Stimulated activated naive CD8-positive, alpha-beta T cell treated with anti-CD3 and anti-CD28 coated beads, Interleukin-15, amount 100 ng/mL, for 72 hours (primary cell): Measurements from ENCODE around the gene F11.

ENCODE experiments used
- ATAC-seq: fragments of 150-1000 bp; cut with Tn5 transposase; 2 replicates; pipeline ENCODE4 v1.10.0; 2021; ENCODE audit warnings: mild to moderate bottlenecking, moderate library complexity
- DNase-seq, 2 donors: peaks; one replicate each; pipeline ENCODE4 v3.0.0; 2021 to 2022
- H3K27ac Mint-ChIP-seq, 2 donors: one replicate each; pipeline ENCODE4 v1.8.0; 2022; ENCODE audit warnings: mild to moderate bottlenecking in 2 of 2, mixed read lengths in 2 of 2, moderate library complexity in 2 of 2
- H3K27me3 Mint-ChIP-seq: one replicate; pipeline ENCODE4 v1.8.0; 2022; ENCODE audit warnings: mixed read lengths
- H3K4me1 Mint-ChIP-seq: one replicate; pipeline ENCODE4 v1.8.0; 2022; ENCODE audit warnings: mild to moderate bottlenecking, mixed read lengths
- H3K4me3 Mint-ChIP-seq, 2 donors: one replicate each; pipeline ENCODE4 v1.8.0; 2022; ENCODE audit warnings: mild to moderate bottlenecking in 2 of 2, mixed read lengths in 2 of 2, moderate library complexity in 1 of 2
- H3K9me3 Mint-ChIP-seq, 2 donors: one replicate each; pipeline ENCODE4 v1.8.0; 2022; ENCODE audit warnings: mixed read lengths in 2 of 2

F11 gene

DNA sequence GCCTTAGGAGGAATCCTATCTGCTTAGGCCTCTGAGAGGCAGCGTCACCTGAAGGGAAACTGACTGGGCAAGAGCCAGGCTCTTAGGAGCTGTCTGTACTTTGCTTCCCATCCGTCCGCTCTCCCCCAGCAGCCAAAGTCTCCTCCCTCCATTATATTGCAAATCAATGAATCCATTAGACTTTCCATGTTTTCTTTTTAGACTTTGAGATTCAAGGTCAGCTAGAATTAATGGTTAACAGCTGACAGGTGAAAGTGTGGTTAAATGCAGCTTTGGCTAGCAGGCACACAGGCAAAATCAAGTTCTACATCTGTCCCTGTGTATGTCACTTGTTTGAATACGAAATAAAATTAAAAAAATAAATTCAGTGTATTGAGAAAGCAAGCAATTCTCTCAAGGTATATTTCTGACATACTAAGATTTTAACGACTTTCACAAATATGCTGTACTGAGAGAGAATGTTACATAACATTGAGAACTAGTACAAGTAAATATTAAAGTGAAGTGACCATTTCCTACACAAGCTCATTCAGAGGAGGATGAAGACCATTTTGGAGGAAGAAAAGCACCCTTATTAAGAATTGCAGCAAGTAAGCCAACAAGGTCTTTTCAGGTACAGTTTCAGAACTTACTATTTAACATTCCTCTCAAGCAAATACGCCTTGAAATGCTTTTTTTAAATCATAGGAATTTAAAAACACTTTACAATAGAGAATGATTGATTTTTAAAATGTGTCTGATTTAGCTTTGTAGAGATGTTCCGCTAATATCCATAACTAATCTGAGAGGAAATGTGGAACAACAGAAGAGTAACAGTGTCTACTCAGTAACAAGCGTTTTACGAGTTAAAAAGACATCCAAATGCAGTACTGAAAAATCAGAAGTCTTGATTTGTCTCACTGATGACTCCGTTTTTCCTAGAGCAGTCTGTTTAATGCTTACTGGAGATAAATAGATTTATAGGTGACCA lies at the start of gene F11:
Gene F11 (plus strand): TSS at position 507 of the 970 bp plus-strand sequence. CDS start 948 bp downstream, outside the sequence.
- H3K9me3 Mint-ChIP-seq: no peaks in the 10 kb centered on the region
- peaks cover 53% of the 10 kb centered on the region for H3K27me3 Mint-ChIP-seq
- H3K4me1 Mint-ChIP-seq: no peaks in the 10 kb centered on the region
- ATAC-seq: no peak
- H3K27ac Mint-ChIP-seq: peak within 1 kb of the TSS in 1 of 2 donors; percentile 71
- no peak for DNase-seq
- no peak within 1 kb of the TSS for H3K4me3 Mint-ChIP-seq

DNA sequence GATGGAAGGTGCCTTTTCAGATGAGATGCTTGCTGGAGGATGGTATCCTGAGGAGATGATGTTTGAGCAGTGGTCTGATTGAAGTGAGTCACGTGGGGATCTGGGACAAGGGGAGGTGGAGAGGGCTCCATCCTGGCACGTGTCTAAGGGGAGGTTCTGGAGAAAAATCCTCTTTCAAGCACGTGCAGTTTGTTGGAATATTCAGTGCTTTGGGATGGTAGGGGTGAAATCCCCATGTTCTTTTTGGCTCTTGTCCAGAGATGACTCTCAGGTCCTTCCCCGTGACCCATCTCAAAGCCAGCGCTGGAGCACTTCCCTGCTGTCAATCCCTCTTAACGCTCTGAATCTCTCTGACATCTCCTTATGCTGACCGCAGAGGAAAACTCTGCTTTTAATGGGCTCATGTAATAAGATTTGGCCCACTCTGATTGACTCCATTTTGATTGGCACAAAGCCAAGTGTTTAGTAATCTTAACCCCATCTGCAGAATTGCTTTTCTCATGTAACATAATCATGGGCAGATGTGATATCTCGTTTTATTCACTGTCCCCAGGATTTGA lies 49.4 kb upstream of the F11 start:
- no peak overlapping the region for H3K4me3 Mint-ChIP-seq
- H3K9me3 Mint-ChIP-seq: no peaks in the 10 kb centered on the region
- H3K27me3 Mint-ChIP-seq: no peaks in the 10 kb centered on the region
- DNase-seq (no peak), ATAC-seq (no peak)
- no peak overlapping the region for H3K27ac Mint-ChIP-seq
- no peaks in the 10 kb centered on the region for H3K4me1 Mint-ChIP-seq

DNA sequence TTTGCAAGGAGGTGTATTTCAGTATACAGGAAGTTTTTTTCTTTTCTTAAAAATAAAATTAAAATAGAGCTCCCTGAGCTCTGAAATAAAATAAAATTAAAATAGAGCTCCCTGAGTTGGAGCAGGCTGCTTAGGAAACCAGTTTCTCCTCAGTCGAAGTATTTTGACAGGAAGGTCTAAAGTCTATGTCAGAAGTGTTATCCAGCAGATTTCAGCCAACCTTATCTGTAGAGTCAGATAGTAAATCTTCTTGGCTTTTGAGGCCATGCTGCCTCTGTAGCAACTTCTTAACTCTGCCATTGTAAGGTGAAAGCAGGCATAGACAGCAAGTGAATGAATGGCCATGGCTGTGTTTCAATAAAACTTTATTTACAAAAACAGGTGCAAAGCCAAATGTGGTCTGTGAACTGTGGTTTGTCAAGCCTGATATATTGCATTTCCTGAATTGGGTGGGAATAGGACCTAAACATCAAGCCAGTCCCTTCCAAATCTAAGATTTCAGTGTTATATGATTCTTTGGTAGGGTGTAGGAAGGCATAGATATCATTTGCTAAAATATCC lies 48.2 kb upstream of the F11 start:
- Mint-ChIP-seq H3K4me3 (no peak overlapping the region), H3K27ac (no peak overlapping the region), H3K9me3 (peaks cover 1% of the 10 kb centered on the region in 2 donors), H3K27me3 (no peaks in the 10 kb centered on the region), H3K4me1 (no peaks in the 10 kb centered on the region)
- ATAC-seq (no peak), DNase-seq (no peak)

- peaks cover 15 to 29% of the 10 kb centered on the region in 2 donors for H3K9me3 Mint-ChIP-seq
- H3K27ac Mint-ChIP-seq: no peak overlapping the region
- no peak overlapping the region for H3K4me3 Mint-ChIP-seq
- no peaks in the 10 kb centered on the region for H3K4me1 Mint-ChIP-seq
- ATAC-seq (no peak), DNase-seq (no peak)
- H3K27me3 Mint-ChIP-seq: no peaks in the 10 kb centered on the region
These were observed 44.4 kb upstream of the F11 start for GRCh38 chr4:186221624-186222023.

DNA sequence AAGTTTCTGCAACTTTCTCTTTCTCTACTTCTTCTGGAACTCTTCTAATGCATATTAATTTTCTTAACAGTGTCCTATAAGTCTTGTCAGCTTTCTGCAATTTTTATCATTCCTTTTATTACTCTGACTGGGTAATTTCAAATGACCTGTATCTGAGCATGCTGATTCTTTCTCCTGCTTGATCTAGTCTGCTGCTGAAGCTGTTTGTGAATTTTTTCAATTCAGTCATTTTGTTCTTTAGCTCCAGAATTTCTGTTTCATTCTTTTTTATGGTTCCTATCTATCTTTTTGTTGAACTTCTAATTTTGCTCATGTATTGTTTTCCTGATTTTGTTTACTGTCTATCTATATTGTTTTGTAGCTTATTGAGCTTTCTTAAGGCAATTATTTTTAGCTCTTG lies 40.1 kb upstream of the F11 start:
- Mint-ChIP-seq H3K4me3 (no peak overlapping the region), H3K27ac (no peak overlapping the region), H3K9me3 (peaks cover 21 to 34% of the 10 kb centered on the region in 2 donors), H3K27me3 (no peaks in the 10 kb centered on the region), H3K4me1 (no peaks in the 10 kb centered on the region)
- DNase-seq (no peak), ATAC-seq (no peak)

DNA sequence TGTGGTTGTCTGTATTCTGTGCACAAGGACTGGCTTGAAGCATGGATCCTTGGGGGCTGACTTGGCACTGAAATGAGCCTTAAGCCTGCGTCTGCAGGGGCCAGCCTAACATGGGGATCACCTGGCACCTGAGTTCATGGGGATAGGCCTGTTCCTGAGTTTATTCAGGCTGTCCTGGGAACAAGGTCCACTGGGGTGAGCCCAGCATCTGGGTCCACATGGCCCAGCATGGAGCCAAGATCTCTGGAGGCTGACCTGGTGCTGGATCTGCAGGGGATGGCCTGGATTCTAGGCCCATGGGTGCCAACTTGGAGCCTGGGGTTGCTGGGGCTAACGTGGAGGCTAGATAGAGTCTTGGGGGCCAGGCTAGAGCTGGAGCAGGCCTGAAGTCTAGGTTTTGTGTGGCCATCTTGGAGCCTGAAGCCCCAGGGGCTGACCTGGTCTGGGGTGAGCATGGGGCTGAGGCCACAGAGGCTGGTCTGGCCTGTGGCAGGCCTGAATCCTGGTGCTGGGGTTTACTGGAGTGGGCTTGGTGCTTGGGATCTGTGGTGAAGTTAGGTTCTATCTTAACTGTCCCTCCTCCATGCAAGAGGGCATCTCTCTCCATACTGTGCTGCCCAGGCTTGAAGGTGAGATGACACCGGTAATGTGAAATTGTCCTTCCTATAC lies 39.3 kb upstream of the F11 start:
- H3K9me3 Mint-ChIP-seq: peaks cover 21 to 34% of the 10 kb centered on the region in 2 donors
- no peaks in the 10 kb centered on the region for H3K27me3 Mint-ChIP-seq
- H3K4me1 Mint-ChIP-seq: no peaks in the 10 kb centered on the region
- ATAC-seq (no peak), DNase-seq (no peak)
- no peak overlapping the region for H3K27ac Mint-ChIP-seq
- H3K4me3 Mint-ChIP-seq: no peak overlapping the region

- no peaks in the 10 kb centered on the region for H3K4me1 Mint-ChIP-seq
- H3K9me3 Mint-ChIP-seq: peaks cover 21 to 34% of the 10 kb centered on the region in 2 donors
- no peaks in the 10 kb centered on the region for H3K27me3 Mint-ChIP-seq
These were observed 38.8 kb upstream of the F11 start, which contains the start of gene KLKB1 for GRCh38 chr4:186227221-186227620. Gene KLKB1, plus strand, starts transcription at chr4:186227507. Its CDS starts 689 bp downstream, at chr4:186228196.

DNA sequence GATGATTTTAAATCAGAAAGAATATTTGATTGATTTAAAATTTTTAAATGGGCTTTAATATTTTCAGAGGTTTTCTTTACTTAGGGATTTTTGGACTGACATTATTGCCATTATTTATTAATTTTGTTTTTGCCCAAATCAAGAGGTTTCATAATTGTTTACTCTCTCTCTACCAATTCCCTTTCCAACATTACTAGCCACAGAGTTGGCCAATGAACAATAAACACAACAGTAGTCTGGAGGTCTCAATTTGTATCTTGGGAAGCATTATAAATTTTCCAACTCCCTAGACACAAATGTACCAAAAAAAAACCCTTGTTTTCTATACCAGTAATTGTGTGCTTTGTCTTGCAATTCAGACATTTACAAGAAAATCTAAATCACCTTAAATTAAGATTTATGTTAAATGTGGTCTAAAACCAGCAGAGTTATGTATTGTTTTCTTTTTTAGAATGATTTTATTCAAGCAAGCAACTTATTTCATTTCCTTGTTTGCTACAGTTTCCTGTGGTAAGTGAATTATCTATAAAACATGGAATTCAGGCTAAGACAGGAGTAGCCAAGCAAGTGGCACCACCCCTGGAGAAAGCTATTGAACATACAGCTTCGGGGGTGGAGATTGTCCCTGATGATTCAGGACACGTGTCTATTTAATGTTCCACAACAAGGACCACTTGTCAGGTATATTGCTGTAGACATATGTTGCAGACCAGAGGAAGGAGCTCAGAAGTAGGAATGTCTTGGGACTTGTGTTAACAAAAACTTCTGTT lies 38.1 kb upstream of the F11 start:
- no peaks in the 10 kb centered on the region for H3K27me3 Mint-ChIP-seq
- no peak for DNase-seq
- peaks cover 18 to 31% of the 10 kb centered on the region in 2 donors for H3K9me3 Mint-ChIP-seq
- H3K4me1 Mint-ChIP-seq: no peaks in the 10 kb centered on the region
- H3K27ac Mint-ChIP-seq: no peak overlapping the region
- no peak overlapping the region for H3K4me3 Mint-ChIP-seq
- ATAC-seq: no peak

More at GRCh38 chr4:186227221-186227620, 38.8 kb upstream of the F11 start, which contains the start of gene KLKB1:
- Mint-ChIP-seq H3K27ac (no peak within 1 kb of the TSS), H3K4me3 (no peak within 1 kb of the TSS)
- DNase-seq: no peak
- ATAC-seq: no peak

DNA sequence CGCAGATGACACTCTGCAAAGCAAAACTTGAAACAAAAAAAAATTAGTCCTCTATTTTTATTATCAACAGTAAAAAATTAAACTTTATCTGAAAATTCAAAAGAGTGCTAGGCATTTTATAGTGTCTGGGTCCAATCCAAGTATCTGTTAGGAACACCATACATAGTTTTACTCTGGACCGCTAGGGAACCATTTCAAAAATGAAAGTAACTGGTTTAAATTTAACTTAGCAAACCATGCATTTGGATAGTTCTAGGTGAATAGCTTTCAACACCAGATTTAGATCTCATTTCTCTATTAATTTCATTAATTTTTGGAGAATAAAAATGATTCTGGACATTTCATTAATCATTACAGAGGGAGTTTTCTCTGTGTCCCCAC lies 37.5 kb upstream of the F11 start:
- Mint-ChIP-seq H3K27ac (no peak overlapping the region), H3K4me3 (no peak overlapping the region), H3K4me1 (no peaks in the 10 kb centered on the region), H3K9me3 (peaks cover 13 to 26% of the 10 kb centered on the region in 2 donors), H3K27me3 (no peaks in the 10 kb centered on the region)
- ATAC-seq: no peak
- DNase-seq: no peak

DNA sequence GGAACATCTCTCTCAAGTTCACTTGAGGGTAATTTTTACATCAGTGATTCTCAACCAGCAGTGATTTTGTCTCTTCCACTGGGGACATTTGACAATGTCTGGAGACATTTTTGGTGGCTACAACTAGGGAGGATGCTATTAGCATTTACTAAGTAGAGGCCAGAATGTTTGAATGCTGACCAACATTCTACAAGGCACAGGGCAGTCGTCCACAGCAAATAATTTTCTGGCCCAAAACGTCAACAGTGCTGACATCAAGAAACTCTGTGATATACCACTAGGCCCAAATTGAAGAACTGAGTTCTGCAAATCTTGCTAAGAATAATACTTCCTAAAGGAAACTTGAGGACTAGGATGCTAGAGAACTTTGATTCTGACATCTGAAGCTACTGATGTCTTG lies 31.6 kb upstream of the F11 start:
- Mint-ChIP-seq H3K4me3 (no peak overlapping the region), H3K9me3 (no peaks in the 10 kb centered on the region), H3K27me3 (no peaks in the 10 kb centered on the region), H3K4me1 (no peaks in the 10 kb centered on the region), H3K27ac (no peak overlapping the region)
- ATAC-seq (no peak), DNase-seq (no peak)

GRCh38 chr4:186236126-186236525 lies 29.9 kb upstream of the F11 start:
- Mint-ChIP-seq H3K27me3 (no peaks in the 10 kb centered on the region), H3K4me1 (no peaks in the 10 kb centered on the region), H3K9me3 (no peaks in the 10 kb centered on the region), H3K4me3 (no peak overlapping the region), H3K27ac (no peak overlapping the region)
- ATAC-seq (no peak), DNase-seq (no peak)

DNA sequence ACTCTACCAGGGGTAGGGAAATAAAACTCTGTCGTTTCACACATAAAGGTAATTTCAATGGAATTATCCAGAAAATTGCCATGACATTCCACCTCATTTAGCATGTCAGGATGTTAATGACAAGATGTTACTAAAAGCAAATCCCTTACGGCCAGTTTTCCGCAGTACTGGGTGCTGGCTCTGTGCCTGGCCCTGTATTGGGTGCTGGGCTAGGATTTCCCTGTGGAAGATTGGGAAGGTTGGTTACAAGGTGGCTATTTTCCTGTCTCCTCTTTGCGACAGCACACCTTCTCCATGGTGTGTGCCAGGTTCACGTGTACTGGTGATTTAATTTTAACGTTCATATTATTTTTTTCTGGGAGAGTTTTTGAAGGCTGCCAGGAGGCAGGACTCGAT lies 25.5 kb upstream of the F11 start:
- H3K4me1 Mint-ChIP-seq: no peaks in the 10 kb centered on the region

DNA sequence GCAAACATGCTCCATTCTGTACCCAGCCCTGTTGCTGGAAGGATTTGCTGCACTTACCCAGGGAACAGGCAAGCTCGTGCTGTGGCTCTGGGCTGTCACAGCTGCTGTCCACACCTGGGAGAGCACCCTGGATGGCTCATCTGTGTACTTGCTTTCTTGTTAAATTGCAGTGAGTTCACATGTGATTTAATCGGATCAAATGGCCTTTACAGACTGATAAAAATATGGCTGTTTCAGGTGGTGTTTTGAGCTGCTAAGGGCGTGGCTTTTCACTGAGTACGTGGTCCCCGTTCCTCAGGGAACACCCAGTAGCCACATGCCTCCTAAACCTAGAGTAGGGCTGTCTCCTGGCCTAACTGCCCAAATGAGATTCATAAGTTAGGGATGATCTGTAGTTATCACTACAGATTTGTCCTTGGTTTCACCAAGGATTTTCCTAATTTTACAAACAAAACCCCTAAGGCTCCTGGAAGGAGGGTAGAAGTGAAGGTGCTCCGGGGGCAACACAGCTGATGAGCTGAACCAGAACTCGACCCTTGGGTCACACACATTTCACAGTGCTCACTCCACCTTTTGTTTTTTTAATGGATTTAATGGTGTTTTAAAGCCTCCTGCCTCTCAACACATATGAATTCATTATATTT lies 25.0 kb upstream of the F11 start:
- no peak overlapping the region for H3K27ac Mint-ChIP-seq
- no peaks in the 10 kb centered on the region for H3K27me3 Mint-ChIP-seq
- no peaks in the 10 kb centered on the region for H3K4me1 Mint-ChIP-seq
- DNase-seq (no peak), ATAC-seq (no peak)
- H3K4me3 Mint-ChIP-seq: no peak overlapping the region
- H3K9me3 Mint-ChIP-seq: peaks cover 4% of the 10 kb centered on the region in 2 donors

More for the DNA sequence above, 25.5 kb upstream of the F11 start:
- no peak for DNase-seq
- Mint-ChIP-seq H3K27ac (no peak overlapping the region), H3K4me3 (no peak overlapping the region), H3K27me3 (no peaks in the 10 kb centered on the region), H3K9me3 (no peaks in the 10 kb centered on the region)
- no peak for ATAC-seq

DNA sequence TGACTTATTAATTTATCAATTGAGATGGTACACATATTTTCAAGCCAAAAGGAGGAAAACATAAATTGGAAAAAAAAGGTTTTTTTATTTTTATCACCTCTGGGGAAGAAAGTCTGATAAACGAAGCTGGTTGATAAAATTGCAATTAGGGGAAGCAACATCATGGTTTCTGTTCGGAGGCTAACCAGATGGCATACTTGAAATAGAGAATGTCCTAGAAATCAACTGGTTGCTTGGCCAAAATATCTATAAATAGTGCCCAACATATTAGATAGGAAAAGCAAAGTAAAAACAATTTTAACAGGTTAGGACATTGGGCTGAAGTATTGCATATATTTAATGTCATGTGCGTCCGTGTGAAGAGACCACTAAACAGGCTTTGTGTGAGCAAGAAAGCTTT lies 24.4 kb upstream of the F11 start:
- no peaks in the 10 kb centered on the region for H3K4me1 Mint-ChIP-seq
- H3K27ac Mint-ChIP-seq: no peak overlapping the region
- no peaks in the 10 kb centered on the region for H3K27me3 Mint-ChIP-seq
- no peak for DNase-seq
- peaks cover 9 to 10% of the 10 kb centered on the region in 2 donors for H3K9me3 Mint-ChIP-seq
- H3K4me3 Mint-ChIP-seq: no peak overlapping the region
- ATAC-seq: no peak
